Measurements from ENCODE around the gene PRICKLE4. TPM values are rescaled to one million over a fixed set of nuclear protein-coding genes. Genes with fewer than 3 reads are reported as not detected.
A peak's percentile ranks its signal among the peaks of the same experiment; 100 is the strongest.

Gene PRICKLE4
- total RNA-seq, 1 experiment from 2014 or later: 1.6 TPM

- TF ChIP-seq CTCF (IDR thresholded peaks at IDR 0.05): no peak
Observed at GRCh38 chr6:41778895-41779294, 1.7 kb upstream of the PRICKLE4 start.

GRCh38 chr6:41779336-41779735 lies 1.2 kb upstream of the PRICKLE4 start:
- no peaks in the 10 kb centered on the region for H3K27me3 ChIP-seq (ENCODE audit: control insufficient read depth, insufficient read depth, low read length)
- POLR2A ChIA-PET: interaction anchor here (0.6 kb wide), 1 partner anchor 274 kb away, joined by 7 read pairs; no protein-coding TSS in a partner anchor
- in situ Hi-C loops (cut with HindIII; ENCODE audit: low pct_unique_long_range_greater_than_20kb, low sequenced_read_pairs): no loop called here
- BruUV-seq (replicated peaks): no TSS peak
- peaks cover 5% of the 10 kb centered on the region for H3K4me1 ChIP-seq (ENCODE audit: control insufficient read depth, insufficient read depth, low read length)
- CTCF ChIA-PET: interaction anchor here (0.6 to 0.7 kb wide), 5 partner anchors 38 to 450 kb away, joined by 3 to 4 read pairs (median 3); no protein-coding TSS in a partner anchor
- H3K36me3 ChIP-seq (ENCODE audit: control insufficient read depth, insufficient read depth, low read length): peaks cover 2% of the 10 kb centered on the region; the same call in 1 of the 2 replicates
- DNase-seq (ENCODE audit: low read depth, low spot score): no peak
- H3K4me3 ChIP-seq (ENCODE audit: low read depth in 2 of 2, low read length in 2 of 2): peak overlapping the region; percentile 68 to 78
- H3K27ac ChIP-seq (ENCODE audit: low read length): peak overlapping the region; percentile 74; the same call in 1 of the 2 replicates
- no peak for TF ChIP-seq POLR2AphosphoS5 (IDR thresholded peaks at IDR 0.05; ENCODE audit: low read depth, low read length)
- TF ChIP-seq REST (IDR thresholded peaks at IDR 0.05; ENCODE audit: insufficient read depth in 1 of 2, low read depth in 2 of 2, low read length in 1 of 2): no peak
- TF ChIP-seq CTCF (IDR thresholded peaks at IDR 0.05): no peak
- TF ChIP-seq TCF7L2 (IDR thresholded peaks at IDR 0.05; ENCODE audit: low read depth, low read length): no peak
- TF ChIP-seq SIN3A (IDR thresholded peaks at IDR 0.05; ENCODE audit: borderline replicate concordance, insufficient read depth, low read depth, low read length): no peak
- intact Hi-C loops (cut with micrococcal nuclease; ENCODE audit: unreplicated experiment): loop anchor here (5.0 kb wide), 1 partner anchor 177 kb away; no protein-coding TSS in a partner anchor
- peak; percentile 24 for ATAC-seq
- no peaks in the 10 kb centered on the region for H3K9me3 ChIP-seq (ENCODE audit: control insufficient read depth, insufficient read depth, low read depth, low read length)

More at GRCh38 chr6:41778895-41779294, 1.7 kb upstream of the PRICKLE4 start:
- DNase-seq (ENCODE audit: low read depth, low spot score): no peak
- ChIA-PET CTCF (no interaction called here), POLR2A (no interaction called here)
- H3K4me1 ChIP-seq (ENCODE audit: control insufficient read depth, insufficient read depth, low read length): peaks cover 5% of the 10 kb centered on the region
- peak overlapping the region; percentile 68 to 78 for H3K4me3 ChIP-seq (ENCODE audit: low read depth in 2 of 2, low read length in 2 of 2)
- no peaks in the 10 kb centered on the region for H3K27me3 ChIP-seq (ENCODE audit: control insufficient read depth, insufficient read depth, low read length)
- BruUV-seq (replicated peaks): no TSS peak
- in situ Hi-C loops (cut with HindIII; ENCODE audit: low pct_unique_long_range_greater_than_20kb, low sequenced_read_pairs) (no loop called here), intact Hi-C loops (cut with micrococcal nuclease; ENCODE audit: unreplicated experiment) (loop anchor here (5.0 kb wide), 1 partner anchor 177 kb away; no protein-coding TSS in a partner anchor)
- ATAC-seq: no peak
- H3K36me3 ChIP-seq (ENCODE audit: control insufficient read depth, insufficient read depth, low read length): peaks cover 2% of the 10 kb centered on the region; the same call in 1 of the 2 replicates
- H3K9me3 ChIP-seq (ENCODE audit: control insufficient read depth, insufficient read depth, low read depth, low read length): no peaks in the 10 kb centered on the region
- H3K27ac ChIP-seq (ENCODE audit: low read length): peak overlapping the region; percentile 74; the same call in 1 of the 2 replicates

Measured in Panc1 (cell line).